NCI-H226 (cell line): ENCODE data around the gene FAM3D.

ENCODE experiments used
- DNase-seq: peaks from one replicate; pipeline ENCODE4 v3.0.0-alpha.2; 2015

The FAM3D gene

DNA sequence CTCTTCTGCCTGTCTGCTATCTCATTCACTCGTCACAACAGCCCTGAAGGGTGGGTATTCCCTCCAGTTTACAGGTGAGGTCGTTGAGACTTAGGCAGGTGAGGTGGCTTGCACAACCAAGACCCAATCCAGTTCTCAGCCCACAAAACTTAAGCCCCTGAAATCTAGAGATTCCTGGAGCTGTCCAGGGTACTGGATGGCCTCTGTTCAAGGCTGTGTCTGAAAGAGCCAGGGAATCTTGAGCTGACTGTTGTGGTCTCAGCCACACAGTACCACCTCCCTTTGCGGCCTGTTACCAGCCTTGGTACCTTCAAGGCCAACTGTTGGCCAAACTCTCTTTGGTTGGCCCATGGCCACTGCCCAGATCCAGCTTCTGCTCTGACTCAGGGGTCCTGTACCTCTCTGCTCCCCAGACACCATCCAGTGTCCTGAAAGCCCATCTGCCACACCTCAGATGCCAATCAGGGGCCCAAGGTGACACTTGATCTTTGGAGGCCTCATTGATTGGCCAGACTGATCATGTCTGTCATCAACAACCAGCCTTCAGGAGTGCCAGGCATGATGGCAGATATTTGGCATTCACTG is 78.5 kb downstream of the FAM3D start:
- DNase-seq = peak; percentile 16

DNA sequence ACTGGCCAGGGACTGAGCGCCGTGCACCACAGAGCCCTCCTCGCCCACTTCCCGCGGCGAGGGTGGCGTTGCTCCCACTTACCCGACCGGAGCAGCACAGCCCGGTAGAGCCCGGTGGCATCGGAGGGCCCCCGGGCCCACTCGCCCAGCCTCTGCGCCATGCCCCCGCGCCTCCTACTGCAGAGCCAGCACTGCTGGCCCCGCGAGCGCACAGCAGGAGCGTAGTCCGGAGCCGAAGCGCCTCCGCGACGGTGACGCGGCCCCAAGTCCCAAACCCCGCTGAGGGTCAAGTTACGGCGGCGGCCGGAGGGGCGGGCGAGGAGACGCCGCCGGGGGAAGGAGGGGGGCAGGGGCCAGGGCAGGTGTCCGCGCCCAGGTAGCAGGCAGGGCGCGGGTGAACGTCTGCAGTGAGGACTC is 79.8 kb downstream of the FAM3D start:
- no peak for DNase-seq

DNA sequence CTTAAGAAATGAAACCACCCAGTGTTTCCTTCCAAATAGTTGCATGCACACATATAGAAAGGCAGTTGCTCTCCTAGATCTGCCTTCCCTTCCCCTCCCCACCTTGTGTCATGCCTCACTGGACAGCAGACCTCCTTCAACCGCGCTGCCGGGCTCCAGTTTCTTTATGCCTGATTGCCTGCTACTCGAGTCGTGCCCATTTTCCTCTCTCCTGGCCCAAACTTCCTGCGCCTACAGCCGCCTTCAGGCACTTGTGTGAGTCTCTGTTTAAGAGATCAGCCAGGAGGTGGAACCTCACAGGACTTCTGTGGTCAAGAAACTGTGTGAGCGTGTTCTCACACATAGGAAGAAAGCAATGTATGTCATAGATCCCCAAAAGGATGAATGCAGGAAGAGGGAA is 80.6 kb downstream of the FAM3D start:
- no peak for DNase-seq

DNA sequence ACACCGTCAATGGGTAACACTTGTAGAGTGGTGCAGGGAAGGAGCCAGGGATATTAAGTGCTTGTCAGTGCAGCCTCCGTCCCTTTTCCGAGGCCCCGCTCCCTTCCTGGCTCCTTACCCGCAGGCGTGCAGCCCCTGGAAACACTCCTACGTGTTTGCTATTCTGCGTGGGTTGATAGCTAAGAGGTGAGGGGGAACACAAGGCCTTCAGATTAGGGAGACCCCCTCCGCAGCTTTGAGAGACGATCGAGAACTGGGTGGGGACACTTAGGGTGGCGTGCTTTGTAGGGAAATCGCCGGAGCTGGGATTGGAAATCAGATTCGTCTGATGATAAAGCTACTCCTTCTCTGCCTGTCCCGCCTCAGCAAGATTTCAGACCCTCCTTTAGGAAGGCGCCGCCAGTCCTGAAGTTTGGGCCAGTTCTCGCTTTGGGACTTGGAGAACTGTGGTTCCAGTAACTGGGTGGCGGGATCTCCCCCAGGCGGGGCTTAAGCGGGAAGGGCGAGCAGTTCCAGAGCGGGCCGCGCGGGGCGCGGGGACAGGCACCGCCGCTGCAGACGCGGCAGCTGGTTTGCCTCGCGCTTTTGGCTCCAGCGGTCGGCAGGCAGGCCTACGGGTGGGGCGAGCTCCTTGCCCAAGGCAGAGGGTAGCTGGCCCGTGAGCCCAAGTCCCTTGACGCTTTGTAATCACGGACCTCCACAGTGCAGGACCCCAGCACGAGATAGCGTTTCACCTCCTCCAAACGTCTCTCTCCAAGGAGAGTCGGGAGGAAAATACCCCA is 81.4 kb downstream of the FAM3D start:
- peak; percentile 44 for DNase-seq

DNA sequence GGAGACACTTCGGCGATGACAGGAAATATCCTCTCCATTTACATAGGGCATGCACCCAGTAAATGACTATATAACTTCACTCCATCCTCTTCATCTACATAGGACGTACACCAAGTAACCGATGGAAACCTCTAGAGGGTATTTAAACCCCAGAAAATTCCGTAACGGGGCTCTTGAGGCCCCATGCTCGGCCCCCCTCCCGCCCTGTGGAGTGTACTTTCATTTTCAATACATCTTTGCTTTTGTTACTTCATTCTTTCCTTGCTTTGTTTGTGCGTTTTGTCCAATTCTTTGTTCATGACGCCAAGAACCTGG is 81.9 kb downstream of the FAM3D start:
- no peak for DNase-seq
